ENCODE measurements around the gene FOXD1. TPM values are rescaled to one million over a fixed set of nuclear protein-coding genes. Genes with fewer than 3 reads are reported as not detected.
A peak's percentile ranks its signal among the peaks of the same experiment; 100 is the strongest.

The FOXD1 gene
- total and polyA plus RNA-seq, 9 of the 15 experiments (the other 6 are each of a cell fraction or from before 2014, with no cell fraction given), result 0.03 to 0.40 (median 0.10) TPM; not detected in 4

DNA sequence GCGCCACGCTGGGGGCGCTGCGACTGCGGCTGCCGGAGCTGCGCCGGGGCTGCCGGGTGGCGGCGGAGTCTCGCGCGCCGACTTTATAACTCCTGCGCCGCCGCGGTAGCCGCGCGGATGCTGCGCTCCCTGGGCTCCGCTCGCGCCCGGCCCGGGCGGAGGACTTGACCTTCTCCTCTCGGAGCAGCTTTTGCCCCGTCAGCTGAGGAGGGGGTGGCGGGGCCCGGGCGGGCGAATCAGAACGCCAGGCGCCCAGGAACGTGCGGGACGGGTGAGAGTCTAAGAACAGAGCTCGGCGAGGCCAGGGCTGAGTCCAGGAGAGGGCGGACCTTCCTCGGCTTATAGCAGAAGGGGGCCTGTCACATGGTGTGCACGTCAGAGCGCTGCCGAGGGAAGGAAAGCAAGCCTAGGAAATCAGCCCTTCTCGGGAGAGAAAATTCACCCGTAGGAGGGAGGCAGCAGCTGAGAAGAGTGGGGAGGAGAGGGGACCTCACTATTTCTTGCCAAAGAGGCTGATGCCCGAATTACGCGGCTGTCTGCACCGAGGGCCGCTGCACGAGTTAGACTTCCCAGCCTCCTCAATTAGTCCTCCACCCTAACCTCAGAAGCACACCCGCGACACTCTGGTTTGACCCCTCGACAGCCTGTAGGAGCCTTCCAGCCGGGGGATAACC lies at the start of gene FOXD1 (continued):
- TF ChIP-seq DDX20 (tag; IDR thresholded peaks at IDR 0.05; ENCODE audit: low read depth) (no peak), SMAD4 (CRISPR knock-in tag; conservative IDR thresholded peaks at IDR 0.05) (no peak), PHF20 (IDR thresholded peaks at IDR 0.05; ENCODE audit: partially characterized antibody) (no peak), PCBP1 (IDR thresholded peaks at IDR 0.05; ENCODE audit: low read depth, low read length, poor library complexity, severe bottlenecking) (no peak), DACH1 (IDR thresholded peaks at IDR 0.05; ENCODE audit: partially characterized antibody) (no peak), CREBBP (IDR thresholded peaks at IDR 0.05; ENCODE audit: low read depth, low read length) (no peak), CTBP1 (IDR thresholded peaks at IDR 0.05; ENCODE audit: borderline replicate concordance) (peak; percentile 53; the same call in 1 of the 2 replicates), NFE2 (IDR thresholded peaks at IDR 0.05; ENCODE audit: low read depth) (no peak), KLF1 (tag; IDR thresholded peaks at IDR 0.05) (no peak), EGR1 (conservative IDR thresholded peaks at IDR 0.05) (no peak), SNIP1 (IDR thresholded peaks at IDR 0.05; ENCODE audit: low read depth) (no peak), TFAP4 (CRISPR knock-in tag; IDR thresholded peaks at IDR 0.05; ENCODE audit: borderline replicate concordance) (peak; percentile 78; the same call in 1 of the 2 replicates), ZNF217 (CRISPR knock-in tag; IDR thresholded peaks at IDR 0.05) (no peak), ILF3 (IDR thresholded peaks at IDR 0.05; ENCODE audit: borderline replicate concordance) (no peak), L3MBTL2 (IDR thresholded peaks at IDR 0.05) (peak; percentile 89), TSC22D4 (tag; IDR thresholded peaks at IDR 0.05) (no peak), ZNF395 (CRISPR knock-in tag; IDR thresholded peaks at IDR 0.05) (no peak), HSF4 (CRISPR knock-in tag; IDR thresholded peaks at IDR 0.05; ENCODE audit: borderline replicate concordance) (no peak), SETDB1 (IDR thresholded peaks at IDR 0.05; ENCODE audit: low read length) (no peak), PHB (CRISPR knock-in tag; IDR thresholded peaks at IDR 0.05) (no peak), ZNF668 (CRISPR knock-in tag; IDR thresholded peaks at IDR 0.05) (no peak), ZNF146 (CRISPR knock-in tag; IDR thresholded peaks at IDR 0.05; ENCODE audit: unreplicated experiment) (no peak), COPS2 (conservative IDR thresholded peaks at IDR 0.05) (no peak), MITF (IDR thresholded peaks at IDR 0.05) (no peak)
- TF ChIP-seq, protein P1, sequence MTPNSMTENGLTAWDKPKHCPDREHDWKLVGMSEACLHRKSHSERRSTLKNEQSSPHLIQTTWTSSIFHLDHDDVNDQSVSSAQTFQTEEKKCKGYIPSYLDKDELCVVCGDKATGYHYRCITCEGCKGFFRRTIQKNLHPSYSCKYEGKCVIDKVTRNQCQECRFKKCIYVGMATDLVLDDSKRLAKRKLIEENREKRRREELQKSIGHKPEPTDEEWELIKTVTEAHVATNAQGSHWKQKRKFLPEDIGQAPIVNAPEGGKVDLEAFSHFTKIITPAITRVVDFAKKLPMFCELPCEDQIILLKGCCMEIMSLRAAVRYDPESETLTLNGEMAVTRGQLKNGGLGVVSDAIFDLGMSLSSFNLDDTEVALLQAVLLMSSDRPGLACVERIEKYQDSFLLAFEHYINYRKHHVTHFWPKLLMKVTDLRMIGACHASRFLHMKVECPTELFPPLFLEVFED (CRISPR knock-in tag; conservative IDR thresholded peaks at IDR 0.05), result no peak

Data from K562 (cell line).